ENCODE results near the gene CAPN2.

DNA sequence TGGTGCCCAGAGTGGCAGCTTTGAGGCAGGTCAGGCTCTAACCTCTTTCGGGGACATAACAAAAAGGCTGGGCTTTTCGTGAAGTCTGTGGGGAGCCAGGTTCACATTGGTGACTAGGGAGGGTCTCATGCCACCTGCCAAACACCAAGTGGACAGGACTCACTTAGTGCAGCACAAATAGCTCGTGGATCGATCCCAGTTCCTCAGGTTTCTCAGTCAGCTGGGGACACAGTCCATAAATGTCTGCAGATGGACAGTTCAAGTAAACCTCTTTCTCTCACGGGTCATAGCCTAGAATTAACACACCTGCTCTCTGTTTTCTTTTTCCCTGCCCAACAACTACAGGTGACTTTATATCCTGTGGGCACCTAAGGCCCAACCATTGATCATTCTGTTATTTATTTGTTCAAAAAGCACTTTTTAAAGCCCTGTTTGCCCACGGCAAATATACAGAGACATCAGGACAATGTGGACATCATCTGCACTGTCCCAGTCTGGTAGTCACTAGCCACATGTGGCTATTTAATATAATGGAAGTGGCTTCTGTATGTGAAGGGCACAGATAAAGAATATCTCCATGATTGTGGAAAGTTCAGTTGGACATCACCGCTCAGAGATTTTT, 53.5 kb downstream of the CAPN2 start:
- no peak for TF ChIP-seq REST (IDR thresholded peaks at IDR 0.05; ENCODE audit: low read depth)
- no peak for TF ChIP-seq TEAD4 (IDR thresholded peaks at IDR 0.05)
- TF ChIP-seq, protein P1, sequence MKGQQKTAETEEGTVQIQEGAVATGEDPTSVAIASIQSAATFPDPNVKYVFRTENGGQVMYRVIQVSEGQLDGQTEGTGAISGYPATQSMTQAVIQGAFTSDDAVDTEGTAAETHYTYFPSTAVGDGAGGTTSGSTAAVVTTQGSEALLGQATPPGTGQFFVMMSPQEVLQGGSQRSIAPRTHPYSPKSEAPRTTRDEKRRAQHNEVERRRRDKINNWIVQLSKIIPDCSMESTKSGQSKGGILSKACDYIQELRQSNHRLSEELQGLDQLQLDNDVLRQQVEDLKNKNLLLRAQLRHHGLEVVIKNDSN (IDR thresholded peaks at IDR 0.05), result no peak
- no peak for TF ChIP-seq RAD21 (IDR thresholded peaks at IDR 0.05; ENCODE audit: low read depth)
- TF ChIP-seq EP300 (IDR thresholded peaks at IDR 0.05; ENCODE audit: borderline replicate concordance), result no peak
- TF ChIP-seq FOXM1 (IDR thresholded peaks at IDR 0.05; ENCODE audit: borderline replicate concordance, low read depth), result no peak
- no peak for TF ChIP-seq ZBTB7A (IDR thresholded peaks at IDR 0.05; ENCODE audit: low read depth)
- no peak for TF ChIP-seq TAF1 (IDR thresholded peaks at IDR 0.05; ENCODE audit: low read depth)

Data from Ishikawa (cell line).